Uterus (tissue), 4 donors: ENCODE data around the gene RPL7L1. TPM values are rescaled to one million over a fixed set of nuclear protein-coding genes. Genes with fewer than 3 reads are reported as not detected.
"Not testable (repeated sequence)": the region's sequence is repeated elsewhere in the genome, so short reads cannot be mapped to it uniquely, and the experiment has no call there.

ENCODE experiments used
- DNase-seq, 2 donors: peaks; one replicate each; pipeline ENCODE4 v3.0.0-alpha.2; 2019 to 2020
- H3K27ac ChIP-seq, 2 donors: fragments of 200-600 bp; sonication (generic); 1 replicate in 1 of 2; 2 replicates in 1 of 2; pipeline ENCODE4 v1.5.1; 2016 to 2018
- H3K27me3 ChIP-seq, 2 donors: fragments of 200-600 bp; sonication (generic); one replicate each; pipeline ENCODE4 v1.5.1; 2018 to 2019; ENCODE audit warnings: control low read depth in 1 of 2
- H3K36me3 ChIP-seq, 2 donors: fragments of 200-600 bp; sonication (generic); one replicate each; pipeline ENCODE4 v1.5.1; 2019; ENCODE audit warnings: control low read depth in 1 of 2
- H3K4me1 ChIP-seq, 2 donors: fragments of 200-600 bp; sonication (generic); one replicate each; pipeline ENCODE4 v1.5.1; 2018 to 2019; ENCODE audit warnings: control low read depth in 1 of 2
- H3K4me3 ChIP-seq, 2 donors: fragments of 200-600 bp; sonication (generic); 1 replicate in 1 of 2; 2 replicates in 1 of 2; pipeline ENCODE4 v1.5.1; 2018 to 2019; ENCODE audit warnings: mild to moderate bottlenecking in 1 of 2
- H3K9me3 ChIP-seq, 2 donors: fragments of 200-600 bp; sonication (generic); one replicate each; pipeline ENCODE4 v1.5.1; 2019; ENCODE audit warnings: control low read depth in 1 of 2
- POLR2A ChIP-seq, 2 donors: fragments of 450-650 bp; IDR thresholded peaks; one replicate each; pipeline ENCODE4 v1.6.1; 2016; ENCODE audit warnings: antibody characterized with exemption in 2 of 2, mild to moderate bottlenecking in 1 of 2, moderate library complexity in 1 of 2
- intact Hi-C: fragments of 100-400 bp; cut with DNase I; formaldehyde crosslinking; loops from one replicate; pipeline ENCODE4 v1.15.1; 2023; ENCODE audit warnings: low total_unique reads
- total RNA-seq, 4 donors: library from RNA; depleted of rRNA in 3 of 4; stranded (reverse); fragments of >200 nt in 3 of 4; gene quantifications; one replicate each; pipeline versions ENCODE4 v1.1.0 to v1.2.4, GENCODE V29; 2014 to 2023
- TF ChIP-seq, protein P1 (sequence below), 4 experiments: fragments of 200-600 bp in 2 of 4; fragments of 450-650 bp in 2 of 4; sonication (generic) in 2 of 4; IDR thresholded peaks; one replicate each; pipeline ENCODE4 v1.5.1; 2016 to 2019; ENCODE audit warnings: antibody characterized with exemption in 4 of 4, mild to moderate bottlenecking in 2 of 4, moderate library complexity in 1 of 4
- donor health status: DM: yes; HTN: yes; CAD: no.

Gene RPL7L1
- total RNA-seq, 4 donors from 2014 or later = 62.9 to 123 (median 82.1) TPM

DNA sequence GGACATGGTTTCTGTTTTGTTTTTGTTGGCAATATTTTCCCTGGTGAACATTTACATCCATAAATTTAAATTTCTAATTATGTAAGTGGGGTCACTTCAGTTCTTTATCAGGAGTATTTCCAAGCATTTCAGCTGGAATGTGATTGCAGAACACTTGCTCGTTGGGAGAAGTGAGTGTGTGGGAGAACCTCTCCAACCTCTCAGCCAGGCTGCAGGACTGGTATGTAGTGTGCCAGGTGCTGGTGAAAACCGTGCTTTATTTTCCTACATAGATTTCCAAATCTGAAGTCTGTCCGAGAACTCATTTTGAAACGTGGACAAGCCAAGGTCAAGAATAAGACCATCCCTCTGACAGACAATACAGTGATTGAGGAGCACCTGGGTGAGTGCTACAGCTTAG is 6.3 kb downstream of the RPL7L1 start:
- intact Hi-C loops = no loop called here
- no peak overlapping the region for H3K4me3 ChIP-seq
- H3K36me3 ChIP-seq = no peaks in the 10 kb centered on the region
- no peaks in the 10 kb centered on the region for H3K27me3 ChIP-seq
- DNase-seq = no peak
- TF ChIP-seq POLR2A (IDR thresholded peaks at IDR 0.05) = no peak
- TF ChIP-seq, protein P1, sequence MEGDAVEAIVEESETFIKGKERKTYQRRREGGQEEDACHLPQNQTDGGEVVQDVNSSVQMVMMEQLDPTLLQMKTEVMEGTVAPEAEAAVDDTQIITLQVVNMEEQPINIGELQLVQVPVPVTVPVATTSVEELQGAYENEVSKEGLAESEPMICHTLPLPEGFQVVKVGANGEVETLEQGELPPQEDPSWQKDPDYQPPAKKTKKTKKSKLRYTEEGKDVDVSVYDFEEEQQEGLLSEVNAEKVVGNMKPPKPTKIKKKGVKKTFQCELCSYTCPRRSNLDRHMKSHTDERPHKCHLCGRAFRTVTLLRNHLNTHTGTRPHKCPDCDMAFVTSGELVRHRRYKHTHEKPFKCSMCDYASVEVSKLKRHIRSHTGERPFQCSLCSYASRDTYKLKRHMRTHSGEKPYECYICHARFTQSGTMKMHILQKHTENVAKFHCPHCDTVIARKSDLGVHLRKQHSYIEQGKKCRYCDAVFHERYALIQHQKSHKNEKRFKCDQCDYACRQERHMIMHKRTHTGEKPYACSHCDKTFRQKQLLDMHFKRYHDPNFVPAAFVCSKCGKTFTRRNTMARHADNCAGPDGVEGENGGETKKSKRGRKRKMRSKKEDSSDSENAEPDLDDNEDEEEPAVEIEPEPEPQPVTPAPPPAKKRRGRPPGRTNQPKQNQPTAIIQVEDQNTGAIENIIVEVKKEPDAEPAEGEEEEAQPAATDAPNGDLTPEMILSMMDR (IDR thresholded peaks at IDR 0.05) = no peak
- H3K4me1 ChIP-seq = no peaks in the 10 kb centered on the region
- no peaks in the 10 kb centered on the region for H3K9me3 ChIP-seq
- no peak overlapping the region for H3K27ac ChIP-seq

DNA sequence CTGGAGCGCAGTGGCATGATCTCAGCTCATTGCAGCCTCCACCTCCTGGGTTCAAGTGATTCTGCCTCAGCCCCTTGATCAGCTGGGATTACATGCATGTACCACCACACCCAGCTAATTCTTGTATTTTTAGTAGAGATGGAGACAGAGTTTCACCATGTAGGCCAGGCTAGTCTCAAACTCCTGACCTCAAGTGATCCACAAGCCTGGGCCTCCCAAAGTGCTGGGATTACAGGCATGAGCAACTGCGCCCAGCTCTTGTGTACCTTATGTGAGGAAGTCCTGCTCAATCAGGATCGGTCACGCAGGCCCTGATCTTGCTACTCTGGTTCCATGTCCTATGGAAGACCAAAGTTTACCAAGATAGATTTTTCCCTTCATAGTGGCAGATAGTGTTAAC is 8.8 kb downstream of the RPL7L1 start:
- H3K27ac ChIP-seq, H3K4me3 ChIP-seq, DNase-seq, intact Hi-C loops, H3K9me3 ChIP-seq, H3K4me1 ChIP-seq, H3K36me3 ChIP-seq, H3K27me3 ChIP-seq: not testable (repeated sequence)

DNA sequence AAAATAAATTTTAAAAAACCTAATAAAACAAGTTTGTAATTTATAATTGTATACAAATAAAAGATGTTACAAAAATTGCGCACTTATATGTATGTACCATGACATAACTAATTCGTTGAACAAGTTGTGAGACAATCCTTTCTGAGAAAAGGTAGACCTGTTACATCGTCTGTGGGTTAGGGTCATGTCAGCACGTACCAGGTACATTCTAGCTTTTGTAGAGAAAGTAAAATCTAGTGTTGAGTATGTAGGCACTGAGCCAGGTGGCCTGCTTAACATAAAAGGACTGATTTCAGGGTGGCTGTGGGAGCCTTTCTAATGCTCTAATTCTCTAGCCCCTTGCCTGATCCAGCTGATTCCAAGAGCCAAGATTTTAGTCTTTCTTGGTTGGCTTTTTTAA is 10.4 kb downstream of the RPL7L1 start:
- no peaks in the 10 kb centered on the region for H3K27me3 ChIP-seq
- H3K9me3 ChIP-seq = no peaks in the 10 kb centered on the region
- DNase-seq = no peak
- H3K4me3 ChIP-seq = peak overlapping the region; percentile 78 to 92
- H3K36me3 ChIP-seq = no peaks in the 10 kb centered on the region
- intact Hi-C loops = no loop called here
- no peaks in the 10 kb centered on the region for H3K4me1 ChIP-seq
- peak overlapping the region; percentile 82 to 93 for H3K27ac ChIP-seq
- TF ChIP-seq, protein P1 (IDR thresholded peaks at IDR 0.05) = no peak
- TF ChIP-seq POLR2A (IDR thresholded peaks at IDR 0.05) = no peak

DNA sequence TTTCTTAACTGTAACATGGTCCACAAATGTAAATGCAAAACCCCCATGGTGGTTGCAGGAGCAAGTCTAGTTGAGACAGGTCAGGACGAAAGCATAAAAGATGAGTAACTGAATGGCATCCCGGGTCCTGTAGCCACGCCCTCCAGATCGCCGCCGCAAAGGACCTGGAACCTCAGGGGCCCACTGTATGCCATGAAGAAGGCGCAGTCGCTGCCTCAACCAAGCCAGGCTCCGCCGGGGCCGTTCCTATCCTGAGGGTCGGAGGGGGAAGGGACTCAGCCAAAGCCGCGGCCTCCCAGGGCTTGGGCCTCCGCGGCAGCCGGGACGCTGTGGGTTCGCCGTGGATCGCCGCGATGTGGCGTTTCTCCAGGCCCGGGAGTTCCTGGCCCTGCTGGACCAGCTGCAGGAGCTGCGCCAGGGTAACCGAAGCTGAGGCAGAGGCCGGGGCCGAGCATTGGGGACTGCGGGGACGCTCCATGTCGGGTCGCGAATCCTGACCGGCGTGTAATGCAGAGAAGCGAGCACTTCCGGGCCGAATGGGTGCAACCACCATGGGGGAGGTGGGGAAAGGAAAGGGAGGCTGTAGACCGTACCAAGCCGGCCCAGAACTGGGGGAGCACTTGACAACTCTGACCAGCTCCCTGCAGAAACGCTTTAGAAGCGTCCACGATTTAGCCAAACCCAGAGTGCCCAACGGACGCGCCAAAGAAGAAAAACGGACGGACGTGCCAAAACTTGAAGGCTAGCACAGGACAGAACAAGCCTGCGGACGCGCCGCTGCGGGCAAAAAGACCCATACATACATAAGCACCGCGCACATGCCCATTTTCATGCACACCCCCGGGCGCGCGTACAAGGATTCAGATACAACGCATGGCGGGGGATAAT is 11.1 kb downstream of the RPL7L1 start:
- H3K4me3 ChIP-seq = peak overlapping the region; percentile 78 to 92
- H3K27me3 ChIP-seq = no peaks in the 10 kb centered on the region
- intact Hi-C loops = no loop called here
- H3K27ac ChIP-seq = peak overlapping the region; percentile 82 to 93
- no peaks in the 10 kb centered on the region for H3K36me3 ChIP-seq
- H3K4me1 ChIP-seq = no peaks in the 10 kb centered on the region
- TF ChIP-seq POLR2A (IDR thresholded peaks at IDR 0.05) = peak; percentile 20 to 63
- TF ChIP-seq, protein P1 (IDR thresholded peaks at IDR 0.05) = peak in 2 of 4 experiments; percentile 2 to 6
- DNase-seq = peak; percentile 92 to 94
- no peaks in the 10 kb centered on the region for H3K9me3 ChIP-seq

DNA sequence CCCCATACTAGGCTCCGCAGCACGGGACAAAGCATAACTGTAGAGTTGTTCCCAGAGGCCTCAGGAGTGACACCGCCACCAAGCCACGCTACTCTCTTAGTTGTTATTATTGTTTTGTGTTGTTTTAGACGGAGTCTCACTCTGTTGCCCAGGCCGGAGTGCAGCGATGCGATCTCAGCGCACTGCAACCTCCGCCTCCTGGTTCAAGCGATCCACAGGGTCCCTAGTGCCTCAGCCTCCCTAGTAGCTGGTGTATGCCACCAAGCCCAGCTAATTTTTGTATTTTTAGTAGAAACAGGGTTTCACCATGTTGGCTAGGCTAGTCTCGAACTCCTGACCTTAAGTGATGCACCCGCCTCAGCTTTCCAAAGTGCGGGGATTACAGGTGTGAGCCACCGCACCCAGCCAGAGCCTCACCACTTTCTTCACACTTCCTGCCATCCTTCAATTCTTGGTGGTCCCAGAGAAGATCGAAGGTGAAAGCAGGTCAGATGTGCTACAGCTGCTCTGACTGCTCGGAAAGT is 11.8 kb downstream of the RPL7L1 start:
- Histone ChIP-seq H3K9me3 (no peaks in the 10 kb centered on the region), H3K4me3 (peak overlapping the region; percentile 78 to 92), H3K27me3 (no peaks in the 10 kb centered on the region), H3K27ac (peak overlapping the region; percentile 82 to 93), H3K36me3 (no peaks in the 10 kb centered on the region), H3K4me1 (no peaks in the 10 kb centered on the region)
- no peak for TF ChIP-seq POLR2A (IDR thresholded peaks at IDR 0.05)
- TF ChIP-seq, protein P1 (IDR thresholded peaks at IDR 0.05) = no peak
- DNase-seq = no peak
- intact Hi-C loops = no loop called here

DNA sequence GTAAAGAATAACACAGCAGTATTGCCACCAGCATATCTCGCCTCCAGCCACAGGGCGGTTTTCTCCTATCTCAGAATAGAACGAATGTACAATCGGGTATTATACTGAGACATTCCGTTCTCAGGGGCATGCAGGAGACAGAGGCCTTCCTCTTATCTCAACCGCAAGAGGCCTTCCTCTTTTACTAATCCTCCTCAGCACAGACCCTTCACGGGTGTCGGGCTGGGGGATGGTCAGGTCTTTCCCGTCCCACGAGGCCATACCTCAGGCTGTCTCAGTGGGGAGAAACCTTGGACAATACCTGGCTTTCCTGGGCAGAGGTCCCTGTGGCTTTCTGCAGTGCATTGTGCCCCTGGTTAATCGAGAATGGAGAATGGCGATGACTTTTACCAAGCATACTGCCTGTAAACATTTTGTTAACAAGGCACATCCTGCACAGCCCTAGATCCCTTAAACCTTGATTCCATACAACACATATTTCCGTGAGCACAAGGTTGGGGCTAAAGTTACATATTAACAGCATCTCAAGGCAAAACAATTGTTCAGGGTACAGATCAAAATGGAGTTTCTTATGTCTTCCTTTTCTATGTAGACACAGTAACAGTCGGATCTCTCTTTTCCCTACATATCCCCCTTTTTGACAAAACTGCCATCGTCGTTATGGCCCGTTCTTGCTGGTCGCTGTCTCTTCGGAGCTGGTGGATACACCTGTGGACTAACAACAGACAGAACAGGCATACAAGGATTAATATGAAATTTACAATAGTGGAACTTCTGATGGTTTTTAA is 14.8 kb downstream of the RPL7L1 start:
- H3K36me3 ChIP-seq, H3K27ac ChIP-seq, H3K9me3 ChIP-seq, intact Hi-C loops, H3K4me3 ChIP-seq, DNase-seq, H3K27me3 ChIP-seq, H3K4me1 ChIP-seq: not testable (repeated sequence)
